Thyroid gland (tissue), 4 donors: ENCODE results near the gene TRIM71.
"Not testable (repeated sequence)": the region's sequence is repeated elsewhere in the genome, so short reads cannot be mapped to it uniquely, and the experiment has no call there.

Source experiments
- CTCF ChIP-seq, 6 experiments: fragments of 200-600 bp in 3 of 6; fragments of 450-650 bp in 3 of 6; sonication (generic) in 3 of 6; IDR thresholded peaks; one replicate each; pipeline ENCODE4 v1.5.1; 2016 to 2019; ENCODE audit warnings: antibody characterized with exemption in 6 of 6, mild to moderate bottlenecking in 2 of 6, inconsistent platforms in 1 of 6, moderate library complexity in 1 of 6
- POLR2A ChIP-seq, 2 donors: fragments of 450-650 bp; IDR thresholded peaks; one replicate each; pipeline ENCODE4 v1.6.1; 2017; ENCODE audit warnings: antibody characterized with exemption in 2 of 2, mild to moderate bottlenecking in 2 of 2, moderate library complexity in 1 of 2

- not testable (repeated sequence) for TF ChIP-seq CTCF, POLR2A (IDR thresholded peaks at IDR 0.05)
Observed at GRCh38 chr3:32845546-32845945, 27.7 kb downstream of the TRIM71 start.
